ENCODE measurements around the gene DNAJC5G.

DNA sequence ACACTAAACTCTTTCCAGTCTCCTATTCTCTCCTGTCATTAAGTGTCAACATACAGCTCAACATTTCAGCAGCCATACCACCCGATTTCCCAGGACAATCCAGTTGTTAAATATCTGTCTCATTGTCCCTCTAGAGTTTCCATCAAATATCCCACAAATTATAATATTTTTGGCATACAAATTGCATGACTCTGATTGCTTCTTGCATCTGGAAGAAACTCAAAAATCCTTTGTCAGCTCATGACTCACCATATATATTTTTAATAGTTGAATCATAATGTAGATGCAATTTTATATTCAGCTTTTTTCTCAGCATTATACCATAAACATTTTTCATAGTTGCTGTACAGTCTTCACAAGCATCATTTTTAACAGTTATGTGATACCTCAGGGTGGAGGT is 19.6 kb upstream of the DNAJC5G start:
- TF ChIP-seq, protein P1, sequence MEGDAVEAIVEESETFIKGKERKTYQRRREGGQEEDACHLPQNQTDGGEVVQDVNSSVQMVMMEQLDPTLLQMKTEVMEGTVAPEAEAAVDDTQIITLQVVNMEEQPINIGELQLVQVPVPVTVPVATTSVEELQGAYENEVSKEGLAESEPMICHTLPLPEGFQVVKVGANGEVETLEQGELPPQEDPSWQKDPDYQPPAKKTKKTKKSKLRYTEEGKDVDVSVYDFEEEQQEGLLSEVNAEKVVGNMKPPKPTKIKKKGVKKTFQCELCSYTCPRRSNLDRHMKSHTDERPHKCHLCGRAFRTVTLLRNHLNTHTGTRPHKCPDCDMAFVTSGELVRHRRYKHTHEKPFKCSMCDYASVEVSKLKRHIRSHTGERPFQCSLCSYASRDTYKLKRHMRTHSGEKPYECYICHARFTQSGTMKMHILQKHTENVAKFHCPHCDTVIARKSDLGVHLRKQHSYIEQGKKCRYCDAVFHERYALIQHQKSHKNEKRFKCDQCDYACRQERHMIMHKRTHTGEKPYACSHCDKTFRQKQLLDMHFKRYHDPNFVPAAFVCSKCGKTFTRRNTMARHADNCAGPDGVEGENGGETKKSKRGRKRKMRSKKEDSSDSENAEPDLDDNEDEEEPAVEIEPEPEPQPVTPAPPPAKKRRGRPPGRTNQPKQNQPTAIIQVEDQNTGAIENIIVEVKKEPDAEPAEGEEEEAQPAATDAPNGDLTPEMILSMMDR (IDR thresholded peaks at IDR 0.05) = no peak
- no peak for TF ChIP-seq POLR2A (IDR thresholded peaks at IDR 0.05)
